A549 treated with CpdA at 1 μM for 4 hours (cell line): ENCODE results near the gene MCCC1. TPM values are rescaled to one million over a fixed set of nuclear protein-coding genes. Genes with fewer than 3 reads are reported as not detected.

Experiments
- total RNA-seq: library from RNA; stranded (reverse); fragments of 200-300 nt; extraction: Qiagen RNA extraction; gene quantifications from 5 replicates; pipeline ENCODE4 v1.2.3, GENCODE V29; 2022; ENCODE audit warnings: low read depth

MCCC1 gene
- 6.7 to 8.6 TPM (median 7.3 TPM) in 5 replicates for total RNA-seq

DNA sequence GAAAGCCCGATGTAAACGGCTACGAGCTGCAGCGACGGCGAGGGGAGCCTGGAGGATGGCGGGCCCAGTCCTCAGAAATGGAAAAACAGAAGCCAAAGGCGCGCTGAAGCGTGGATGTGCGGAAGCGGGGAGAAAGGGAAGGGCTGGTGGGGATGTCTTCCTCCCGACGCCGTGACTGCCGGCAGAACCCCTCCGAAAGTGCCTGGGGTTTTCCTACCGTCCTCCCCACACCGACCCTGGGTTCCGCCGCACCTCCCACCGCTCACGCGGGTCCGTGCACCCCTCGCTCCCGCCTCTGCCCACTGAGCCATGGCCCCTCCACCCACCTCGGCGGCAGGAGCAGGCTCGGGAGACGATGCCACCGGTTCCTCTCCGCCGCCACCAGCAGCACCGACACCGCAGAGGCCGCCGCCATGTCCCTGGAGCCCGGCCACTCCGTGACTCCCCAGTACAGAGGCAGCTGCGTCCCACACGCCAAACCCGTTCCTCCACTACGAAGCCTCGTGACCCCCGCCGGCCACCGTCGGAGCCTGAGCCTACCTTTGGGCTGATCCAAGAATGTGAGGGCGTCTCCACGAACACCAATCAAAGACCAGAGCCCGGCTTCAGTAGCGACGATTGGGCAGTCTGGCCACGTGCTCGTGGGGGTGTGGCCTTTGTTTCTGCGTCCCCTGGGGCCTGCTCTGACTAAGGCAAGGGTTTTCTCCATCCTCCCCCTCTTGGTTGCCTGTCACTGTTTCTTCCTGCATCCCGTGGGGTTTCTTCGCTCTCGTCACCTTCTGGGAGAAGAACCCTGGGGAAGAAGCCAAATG, at the start of gene MCCC1:
Gene MCCC1, minus strand, starts transcription at position 471 of the 812 bp plus-strand sequence. Its CDS starts 56 bp downstream, at position 415.

DNA sequence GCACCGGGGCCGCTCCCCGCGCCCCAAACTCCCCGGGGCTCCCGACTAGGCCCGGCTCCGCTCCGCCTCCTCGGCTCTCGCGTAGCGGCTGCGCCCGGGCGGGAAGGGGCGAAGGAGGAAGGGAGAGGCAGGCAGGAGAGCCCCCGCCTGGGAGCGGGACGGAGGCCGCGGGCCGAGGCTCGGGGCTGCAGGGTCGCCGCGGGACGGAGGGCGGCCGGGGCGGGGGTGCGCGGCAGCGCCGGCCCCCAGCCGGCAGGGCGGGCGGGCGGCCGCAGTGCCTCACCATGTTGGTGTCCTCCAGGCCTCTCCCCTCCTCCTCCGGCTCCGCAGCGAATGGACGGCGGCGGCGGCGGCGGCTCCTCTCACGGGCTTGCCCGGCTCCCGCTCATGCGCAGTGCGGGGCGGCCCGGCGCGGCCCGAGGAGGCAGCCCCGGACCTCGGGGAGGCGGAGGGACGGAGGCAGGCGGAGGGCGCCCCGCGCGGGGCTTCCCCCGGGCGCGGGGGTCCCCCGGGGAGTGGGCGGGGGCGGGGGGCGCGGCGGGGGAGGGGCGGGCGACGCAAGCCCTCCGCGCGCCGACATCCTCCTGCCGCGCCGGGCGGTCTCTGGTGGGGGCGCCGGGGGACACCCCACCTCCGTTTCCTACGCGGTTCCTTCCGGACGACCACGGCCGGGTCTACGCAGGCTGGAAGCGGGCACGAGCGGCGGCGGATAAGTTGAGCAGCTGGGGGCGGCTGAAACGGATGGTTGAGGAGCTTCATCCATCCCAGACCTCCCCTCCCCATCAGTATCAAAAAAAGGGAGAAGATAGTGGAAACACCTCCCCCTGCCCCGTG, 118.9 kb downstream of the MCCC1 start, which contains the start of gene DCUN1D1:
Gene DCUN1D1, minus strand, starts transcription at position 335 of the 834 bp plus-strand sequence. Its CDS starts 49 bp downstream, at position 286.

Other genes with a start within 250 kb of the MCCC1 start
- gene DCUN1D1, start 119.0 kb downstream of the MCCC1 start, total RNA-seq = 15.7 to 20.2 TPM (median 18.4 TPM) in 5 replicates
- gene LAMP3, start 63.2 kb upstream of the MCCC1 start, total RNA-seq = 0.17 to 0.28 TPM (median 0.23 TPM) in 4 of 5 replicates, not detected in the other
- gene B3GNT5, start 153.8 kb upstream of the MCCC1 start, total RNA-seq = 13.8 to 18.3 TPM (median 15.2 TPM) in 5 replicates